ENCODE measurements around the gene PI3. TPM values are rescaled to one million over a fixed set of nuclear protein-coding genes. Genes with fewer than 3 reads are reported as not detected.

Gene PI3
- total and polyA plus RNA-seq, 7 experiments from 2014 or later = not detected

DNA sequence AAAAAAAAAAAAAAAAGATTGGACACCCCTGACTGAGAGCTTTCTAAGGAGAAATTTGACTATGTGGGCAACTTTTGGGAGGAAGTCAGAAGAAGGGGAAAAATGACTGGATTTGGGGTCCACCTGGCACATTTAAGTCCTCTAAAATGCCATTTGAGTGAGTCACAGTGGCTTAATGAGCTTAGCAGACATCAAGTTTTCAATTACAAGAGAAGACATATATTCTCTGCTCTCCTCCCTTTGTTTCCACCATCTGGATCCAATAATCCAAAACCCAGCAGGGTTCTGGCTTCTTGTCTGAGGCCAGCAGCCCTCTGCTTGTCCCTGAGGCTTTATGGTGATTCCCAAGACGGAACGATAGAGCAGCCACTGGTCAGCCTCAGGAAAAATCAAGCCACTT is 6.9 kb downstream of the PI3 start:
- POLR2A ChIA-PET = no interaction called here
- no peaks in the 10 kb centered on the region for H3K36me3 ChIP-seq (ENCODE audit: control insufficient read depth in 2 of 3, insufficient read depth in 3 of 3, low read length in 3 of 3)
- H3K4me1 Mint-ChIP-seq = peaks cover 0 to 8% (median 0%) of the 10 kb centered on the region in 7 donors
- H3K4me3 Mint-ChIP-seq = no peak overlapping the region
- no peak for ATAC-seq
- CTCF ChIA-PET = interaction anchor here (0.7 kb wide), 1 partner anchor 78 kb away, joined by 3 read pairs; no protein-coding TSS in a partner anchor
- H3K4me1 ChIP-seq (ENCODE audit: control insufficient read depth in 2 of 2, insufficient read depth in 2 of 2, low read length in 2 of 2) = no peaks in the 10 kb centered on the region
- H3K4me3 ChIP-seq (ENCODE audit: low read length) = no peak overlapping the region
- H3K27ac ChIP-seq (ENCODE audit: low read depth, low read length) = no peak overlapping the region
- no peak for DNase-seq
- intact Hi-C loops (cut with micrococcal nuclease) = no loop called here
- H3K27me3 Mint-ChIP-seq = peaks cover 0 to 12% (median 4%) of the 10 kb centered on the region in 5 donors
- H3K9me3 ChIP-seq (ENCODE audit: control insufficient read depth in 2 of 3, low read length in 3 of 3) = no peaks in the 10 kb centered on the region
- H3K27me3 ChIP-seq (ENCODE audit: control insufficient read depth in 2 of 2, insufficient read depth in 2 of 2, low read length in 2 of 2) = no peaks in the 10 kb centered on the region
- H3K9me3 Mint-ChIP-seq = no peaks in the 10 kb centered on the region
- no peaks in the 10 kb centered on the region for H3K36me3 Mint-ChIP-seq
- H3K27ac Mint-ChIP-seq = no peak overlapping the region

DNA sequence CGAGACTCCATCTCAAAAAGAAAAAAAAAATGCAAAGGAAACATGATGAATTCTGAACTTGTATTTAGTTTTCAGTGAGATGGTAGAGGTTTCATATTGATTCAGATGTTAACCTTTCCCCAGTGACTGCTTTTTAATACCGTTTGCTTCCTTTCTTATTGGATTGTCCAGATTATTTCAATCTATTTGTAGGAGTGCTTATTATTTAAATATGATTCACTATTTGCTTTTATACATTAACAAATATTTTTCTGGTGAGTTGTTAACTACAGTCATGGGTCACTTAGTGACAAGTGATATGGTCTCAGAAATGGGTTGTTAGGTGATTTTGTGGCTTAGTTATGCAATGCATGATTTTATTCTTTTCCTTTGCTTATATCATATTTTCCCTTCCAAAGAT is 8.4 kb downstream of the PI3 start:
- H3K36me3 Mint-ChIP-seq = no peaks in the 10 kb centered on the region
- Histone ChIP-seq H3K27me3 (ENCODE audit: control insufficient read depth in 2 of 2, insufficient read depth in 2 of 2, low read length in 2 of 2) (no peaks in the 10 kb centered on the region), H3K9me3 (ENCODE audit: control insufficient read depth in 2 of 3, low read length in 3 of 3) (no peaks in the 10 kb centered on the region), H3K4me1 (ENCODE audit: control insufficient read depth in 2 of 2, insufficient read depth in 2 of 2, low read length in 2 of 2) (no peaks in the 10 kb centered on the region), H3K4me3 (ENCODE audit: low read length) (no peak overlapping the region), H3K27ac (ENCODE audit: low read depth, low read length) (no peak overlapping the region), H3K36me3 (ENCODE audit: control insufficient read depth in 2 of 3, insufficient read depth in 3 of 3, low read length in 3 of 3) (no peaks in the 10 kb centered on the region)
- intact Hi-C loops (cut with micrococcal nuclease) = no loop called here
- ATAC-seq (no peak), DNase-seq (no peak)
- H3K4me1 Mint-ChIP-seq = peaks cover 0 to 8% (median 0%) of the 10 kb centered on the region in 7 donors
- H3K27ac Mint-ChIP-seq = no peak overlapping the region
- POLR2A ChIA-PET = no interaction called here
- CTCF ChIA-PET = no interaction called here
- H3K9me3 Mint-ChIP-seq = no peaks in the 10 kb centered on the region
- H3K27me3 Mint-ChIP-seq = peaks cover 0 to 17% (median 4%) of the 10 kb centered on the region in 5 donors
- H3K4me3 Mint-ChIP-seq = no peak overlapping the region

DNA sequence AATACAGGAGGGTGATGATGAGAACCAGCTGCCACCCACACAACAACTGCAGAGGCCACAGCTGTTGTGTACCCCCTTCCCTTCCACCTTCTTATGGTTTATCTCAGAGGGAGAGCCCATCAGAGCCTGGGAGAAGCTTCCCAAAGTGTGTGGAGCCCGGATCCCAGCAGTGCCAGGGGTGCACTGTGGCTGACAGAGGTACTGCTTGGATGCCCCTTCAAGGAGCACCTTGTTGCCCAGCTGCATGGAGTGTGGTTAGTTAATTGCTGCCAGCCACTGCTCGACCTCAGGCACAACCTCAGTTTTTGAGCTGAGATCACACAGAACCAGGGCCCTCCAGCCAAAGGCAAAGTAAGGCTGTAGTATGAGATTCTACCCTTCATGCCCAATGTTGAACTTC is 13.0 kb downstream of the PI3 start:
- Mint-ChIP-seq H3K9me3 (no peaks in the 10 kb centered on the region), H3K4me1 (no peaks in the 10 kb centered on the region), H3K27ac (no peak overlapping the region), H3K27me3 (peaks cover 7 to 29% (median 12%) of the 10 kb centered on the region in 5 donors), H3K36me3 (no peaks in the 10 kb centered on the region), H3K4me3 (no peak overlapping the region)
- Histone ChIP-seq H3K4me1 (ENCODE audit: control insufficient read depth in 2 of 2, insufficient read depth in 2 of 2, low read length in 2 of 2) (no peaks in the 10 kb centered on the region), H3K27me3 (ENCODE audit: control insufficient read depth in 2 of 2, insufficient read depth in 2 of 2, low read length in 2 of 2) (no peaks in the 10 kb centered on the region), H3K9me3 (ENCODE audit: control insufficient read depth in 2 of 3, low read length in 3 of 3) (no peaks in the 10 kb centered on the region), H3K36me3 (ENCODE audit: control insufficient read depth in 2 of 3, insufficient read depth in 3 of 3, low read length in 3 of 3) (no peaks in the 10 kb centered on the region), H3K27ac (ENCODE audit: low read depth, low read length) (no peak overlapping the region), H3K4me3 (ENCODE audit: low read length) (no peak overlapping the region)
- ATAC-seq (no peak), DNase-seq (no peak)
- POLR2A ChIA-PET = no interaction called here
- CTCF ChIA-PET = no interaction called here
- intact Hi-C loops (cut with micrococcal nuclease) = no loop called here

DNA sequence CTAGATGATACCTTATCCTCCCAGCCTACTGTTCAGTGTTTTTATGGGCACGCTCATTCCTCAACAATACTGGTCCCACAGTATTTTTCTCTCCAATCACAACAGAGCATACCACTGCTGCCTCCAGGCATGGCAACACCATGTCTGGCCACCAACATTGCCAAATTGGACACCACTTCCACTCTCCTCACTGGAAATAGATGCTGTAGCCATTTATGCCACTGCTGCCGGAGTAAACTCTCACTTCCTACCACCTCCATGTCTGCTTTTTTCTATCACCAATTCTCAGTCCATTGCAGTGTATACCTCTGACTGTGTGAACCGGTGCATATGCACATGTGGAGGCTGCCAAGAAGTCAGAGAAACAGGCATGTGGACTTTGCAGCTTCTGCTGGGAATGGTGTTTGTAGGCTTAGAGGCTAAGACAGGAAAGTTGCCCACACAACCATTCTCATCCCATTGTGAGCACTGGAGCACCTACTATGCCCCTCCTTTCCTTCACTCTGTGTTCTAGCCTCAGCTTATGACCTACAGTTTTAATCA is 14.4 kb downstream of the PI3 start:
- intact Hi-C loops (cut with micrococcal nuclease) = no loop called here
- Mint-ChIP-seq H3K27ac (no peak overlapping the region), H3K4me3 (no peak overlapping the region), H3K36me3 (no peaks in the 10 kb centered on the region), H3K4me1 (no peaks in the 10 kb centered on the region), H3K9me3 (no peaks in the 10 kb centered on the region), H3K27me3 (peaks cover 8 to 29% (median 17%) of the 10 kb centered on the region in 5 donors)
- no peak for DNase-seq
- H3K4me3 ChIP-seq (ENCODE audit: low read length) = no peak overlapping the region
- H3K27ac ChIP-seq (ENCODE audit: low read depth, low read length) = no peak overlapping the region
- H3K9me3 ChIP-seq (ENCODE audit: control insufficient read depth in 2 of 3, low read length in 3 of 3) = no peaks in the 10 kb centered on the region
- ChIA-PET CTCF (no interaction called here), POLR2A (no interaction called here)
- H3K27me3 ChIP-seq (ENCODE audit: control insufficient read depth in 2 of 2, insufficient read depth in 2 of 2, low read length in 2 of 2) = no peaks in the 10 kb centered on the region
- no peak for ATAC-seq
- H3K4me1 ChIP-seq (ENCODE audit: control insufficient read depth in 2 of 2, insufficient read depth in 2 of 2, low read length in 2 of 2) = no peaks in the 10 kb centered on the region
- H3K36me3 ChIP-seq (ENCODE audit: control insufficient read depth in 2 of 3, insufficient read depth in 3 of 3, low read length in 3 of 3) = no peaks in the 10 kb centered on the region

DNA sequence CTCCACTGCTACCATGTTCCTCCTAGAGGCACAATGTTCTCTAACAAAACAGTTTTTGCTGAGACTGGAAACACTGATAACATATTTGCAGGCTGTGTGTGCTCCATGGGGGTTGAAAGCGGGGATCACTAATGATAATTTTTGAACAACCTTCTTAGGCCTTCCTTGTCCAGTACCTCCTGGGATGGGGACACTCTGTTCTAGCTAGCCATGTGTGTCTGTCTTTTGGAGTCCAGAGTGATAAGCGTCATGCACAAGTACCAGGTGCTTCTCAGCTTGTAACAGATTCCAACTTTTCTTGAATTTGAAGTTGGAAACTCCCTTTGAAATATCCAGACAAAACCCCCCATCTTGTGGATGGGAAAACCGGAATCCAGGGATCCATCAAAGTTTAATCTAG is 15.2 kb downstream of the PI3 start:
- Histone ChIP-seq H3K9me3 (ENCODE audit: control insufficient read depth in 2 of 3, low read length in 3 of 3) (no peaks in the 10 kb centered on the region), H3K4me1 (ENCODE audit: control insufficient read depth in 2 of 2, insufficient read depth in 2 of 2, low read length in 2 of 2) (no peaks in the 10 kb centered on the region), H3K27ac (ENCODE audit: low read depth, low read length) (no peak overlapping the region), H3K4me3 (ENCODE audit: low read length) (no peak overlapping the region), H3K36me3 (ENCODE audit: control insufficient read depth in 2 of 3, insufficient read depth in 3 of 3, low read length in 3 of 3) (no peaks in the 10 kb centered on the region), H3K27me3 (ENCODE audit: control insufficient read depth in 2 of 2, insufficient read depth in 2 of 2, low read length in 2 of 2) (no peaks in the 10 kb centered on the region)
- ChIA-PET CTCF (no interaction called here), POLR2A (no interaction called here)
- Mint-ChIP-seq H3K27ac (no peak overlapping the region), H3K4me1 (no peaks in the 10 kb centered on the region), H3K9me3 (no peaks in the 10 kb centered on the region), H3K27me3 (peaks cover 10 to 27% (median 23%) of the 10 kb centered on the region in 5 donors), H3K4me3 (no peak overlapping the region), H3K36me3 (no peaks in the 10 kb centered on the region)
- DNase-seq (no peak), ATAC-seq (no peak)
- intact Hi-C loops (cut with micrococcal nuclease) = no loop called here

DNA sequence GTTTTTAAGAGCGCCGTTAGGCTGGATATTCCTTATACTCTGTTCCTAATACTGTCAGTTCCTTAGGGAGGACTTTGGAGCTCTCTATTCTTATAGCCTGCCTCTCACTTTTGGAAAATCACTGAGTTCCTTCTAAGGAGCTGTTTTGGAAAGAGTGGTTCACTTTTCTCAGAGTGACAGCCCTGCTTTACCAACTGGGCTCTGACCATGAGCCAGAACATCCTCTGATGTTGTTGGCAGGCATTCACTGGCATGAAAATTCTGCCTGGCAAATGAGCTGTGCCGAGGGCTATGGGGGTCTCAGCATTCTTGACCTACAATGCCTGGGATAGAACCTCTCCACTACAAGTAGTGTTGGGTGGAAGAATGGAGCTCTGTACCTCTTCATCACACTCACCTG is 17.2 kb downstream of the PI3 start:
- no peak overlapping the region for H3K4me3 Mint-ChIP-seq
- H3K9me3 ChIP-seq (ENCODE audit: control insufficient read depth in 2 of 3, low read length in 3 of 3) = no peaks in the 10 kb centered on the region
- H3K27me3 Mint-ChIP-seq = peaks cover 10 to 23% (median 18%) of the 10 kb centered on the region in 5 donors
- ATAC-seq = no peak
- no peaks in the 10 kb centered on the region for H3K36me3 Mint-ChIP-seq
- no peak overlapping the region for H3K27ac Mint-ChIP-seq
- H3K9me3 Mint-ChIP-seq = peaks cover 0 to 5% (median 0%) of the 10 kb centered on the region in 11 donors
- CTCF ChIA-PET = interaction anchor here (0.7 kb wide), 1 partner anchor 1323 kb away, joined by 3 read pairs; no protein-coding TSS in a partner anchor
- H3K36me3 ChIP-seq (ENCODE audit: control insufficient read depth in 2 of 3, insufficient read depth in 3 of 3, low read length in 3 of 3) = no peaks in the 10 kb centered on the region
- POLR2A ChIA-PET = no interaction called here
- H3K27ac ChIP-seq (ENCODE audit: low read depth, low read length) = no peak overlapping the region
- no peaks in the 10 kb centered on the region for H3K4me1 Mint-ChIP-seq
- intact Hi-C loops (cut with micrococcal nuclease) = no loop called here
- no peaks in the 10 kb centered on the region for H3K4me1 ChIP-seq (ENCODE audit: control insufficient read depth in 2 of 2, insufficient read depth in 2 of 2, low read length in 2 of 2)
- no peak overlapping the region for H3K4me3 ChIP-seq (ENCODE audit: low read length)
- H3K27me3 ChIP-seq (ENCODE audit: control insufficient read depth in 2 of 2, insufficient read depth in 2 of 2, low read length in 2 of 2) = no peaks in the 10 kb centered on the region
- no peak for DNase-seq

DNA sequence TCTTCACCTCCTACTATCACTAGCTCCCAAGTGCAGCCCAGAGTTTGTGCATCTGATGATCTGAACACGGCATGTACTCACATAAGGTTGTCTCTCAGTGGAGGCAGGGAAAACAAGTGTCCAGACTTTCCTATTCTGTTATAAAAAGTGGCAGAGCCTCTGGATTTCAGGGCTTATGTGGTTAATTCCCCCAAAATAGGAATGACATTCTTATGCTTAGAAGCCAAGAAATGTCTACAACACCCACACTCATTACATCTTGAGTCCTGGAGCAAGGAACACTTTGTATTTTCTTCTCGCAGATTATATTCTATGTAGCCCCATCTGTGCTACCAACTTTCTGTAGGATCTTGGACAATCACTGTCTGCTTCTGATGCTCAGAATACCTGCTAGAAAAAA is 18.6 kb downstream of the PI3 start:
- CTCF ChIA-PET = no interaction called here
- H3K9me3 Mint-ChIP-seq = peaks cover 0 to 5% (median 0%) of the 10 kb centered on the region in 11 donors
- Histone ChIP-seq H3K4me1 (ENCODE audit: control insufficient read depth in 2 of 2, insufficient read depth in 2 of 2, low read length in 2 of 2) (no peaks in the 10 kb centered on the region), H3K36me3 (ENCODE audit: control insufficient read depth in 2 of 3, insufficient read depth in 3 of 3, low read length in 3 of 3) (no peaks in the 10 kb centered on the region), H3K9me3 (ENCODE audit: control insufficient read depth in 2 of 3, low read length in 3 of 3) (no peaks in the 10 kb centered on the region), H3K27me3 (ENCODE audit: control insufficient read depth in 2 of 2, insufficient read depth in 2 of 2, low read length in 2 of 2) (no peaks in the 10 kb centered on the region), H3K4me3 (ENCODE audit: low read length) (no peak overlapping the region), H3K27ac (ENCODE audit: low read depth, low read length) (no peak overlapping the region)
- POLR2A ChIA-PET = no interaction called here
- H3K27me3 Mint-ChIP-seq = peaks cover 10 to 31% (median 24%) of the 10 kb centered on the region in 5 donors
- H3K36me3 Mint-ChIP-seq = no peaks in the 10 kb centered on the region
- ATAC-seq = no peak
- no peaks in the 10 kb centered on the region for H3K4me1 Mint-ChIP-seq
- no peak overlapping the region for H3K27ac Mint-ChIP-seq
- DNase-seq = no peak
- H3K4me3 Mint-ChIP-seq = no peak overlapping the region
- intact Hi-C loops (cut with micrococcal nuclease) = no loop called here

Measured in naive thymus-derived CD4-positive, alpha-beta T cell (primary cell).